GM19452 (cell line): Measurements from ENCODE around the gene PRR11.
"Not testable (repeated sequence)": the region's sequence is repeated elsewhere in the genome, so short reads cannot be mapped to it uniquely, and the experiment has no call there.

Experiments
- ATAC-seq: cut with Tn5 transposase; IDR thresholded peaks from one replicate; pipeline ENCODE4 v1.9.1; 2021; ENCODE audit not compliant: unreplicated experiment

The PRR11 gene

GRCh38 chr17:59155439-59156177 lies at the start of gene PRR11:
PRR11 (plus strand) TSS chr17:59155746; CDS start chr17:59169753, 14,007 bp downstream.
- ATAC-seq = peak; percentile 90

GRCh38 chr17:59105852-59106462 lies 49.6 kb upstream of the PRR11 start:
- ATAC-seq = peak; percentile 13

- ATAC-seq = peak; percentile 95
Measured at GRCh38 chr17:59106463-59107305, 48.9 kb upstream of the PRR11 start, which contains the start of gene TRIM37. TRIM37 (minus strand) TSS chr17:59106880; CDS start chr17:59106461, 419 bp downstream.

GRCh38 chr17:59107306-59107670 lies 48.3 kb upstream of the PRR11 start:
- ATAC-seq = no peak

- ATAC-seq = no peak
Measured at GRCh38 chr17:59108400-59109102, 47.0 kb upstream of the PRR11 start.

GRCh38 chr17:59110973-59111372 lies 44.6 kb upstream of the PRR11 start:
- ATAC-seq = no peak

GRCh38 chr17:59111539-59111938 lies 44.0 kb upstream of the PRR11 start:
- no peak for ATAC-seq

- ATAC-seq = no peak
Measured at GRCh38 chr17:59115474-59115873, 40.1 kb upstream of the PRR11 start.

- ATAC-seq = no peak
Measured at GRCh38 chr17:59121901-59122480, 33.6 kb upstream of the PRR11 start.

- no peak for ATAC-seq
Measured at GRCh38 chr17:59124665-59125064, 30.9 kb upstream of the PRR11 start.

GRCh38 chr17:59126809-59127417 lies 28.6 kb upstream of the PRR11 start:
- no peak for ATAC-seq

- no peak for ATAC-seq
Measured at GRCh38 chr17:59129814-59130213, 25.7 kb upstream of the PRR11 start.

- no peak for ATAC-seq
Measured at GRCh38 chr17:59131131-59131530, 24.4 kb upstream of the PRR11 start.

GRCh38 chr17:59138339-59138738 lies 17.2 kb upstream of the PRR11 start:
- not testable (repeated sequence) for ATAC-seq

GRCh38 chr17:59139939-59140338 lies 15.6 kb upstream of the PRR11 start:
- ATAC-seq = no peak

- no peak for ATAC-seq
Measured at GRCh38 chr17:59141860-59142259, 13.7 kb upstream of the PRR11 start.

- ATAC-seq = no peak
Measured at GRCh38 chr17:59145571-59146096, 9.9 kb upstream of the PRR11 start.

GRCh38 chr17:59149051-59149450 lies 6.5 kb upstream of the PRR11 start:
- ATAC-seq = no peak

- no peak for ATAC-seq
Measured at GRCh38 chr17:59149841-59150511, 5.6 kb upstream of the PRR11 start.
